Measurements from ENCODE around the gene SIGLEC9.

The SIGLEC9 gene

GRCh38 chr19:51158474-51159129 is 33.9 kb downstream of the SIGLEC9 start:
- peak; percentile 88 for TF ChIP-seq CTCF (conservative IDR thresholded peaks at IDR 0.05)
- H3K27ac ChIP-seq: no peak overlapping the region

- no peak for TF ChIP-seq CTCF (conservative IDR thresholded peaks at IDR 0.05)
- H3K27ac ChIP-seq: no peak overlapping the region
These were observed 35.0 kb downstream of the SIGLEC9 start for GRCh38 chr19:51159656-51160055.

- TF ChIP-seq CTCF (conservative IDR thresholded peaks at IDR 0.05): no peak
- H3K27ac ChIP-seq: no peak overlapping the region
These were observed 36.6 kb downstream of the SIGLEC9 start for GRCh38 chr19:51161266-51161665.

- TF ChIP-seq CTCF (conservative IDR thresholded peaks at IDR 0.05): no peak
- no peak overlapping the region for H3K27ac ChIP-seq
These were observed 37.3 kb downstream of the SIGLEC9 start for GRCh38 chr19:51161867-51162496.

- H3K27ac ChIP-seq: no peak overlapping the region
- no peak for TF ChIP-seq CTCF (conservative IDR thresholded peaks at IDR 0.05)
These were observed 38.6 kb downstream of the SIGLEC9 start for GRCh38 chr19:51163257-51163656.

- no peak for TF ChIP-seq CTCF (conservative IDR thresholded peaks at IDR 0.05)
- H3K27ac ChIP-seq: no peak overlapping the region
These were observed 39.5 kb downstream of the SIGLEC9 start for GRCh38 chr19:51164215-51164614.

GRCh38 chr19:51166846-51167490 is 42.3 kb downstream of the SIGLEC9 start:
- H3K27ac ChIP-seq: no peak overlapping the region
- no peak for TF ChIP-seq CTCF (conservative IDR thresholded peaks at IDR 0.05)
